Epidermal melanocyte (primary cell): ENCODE results near the gene DENND11.

ENCODE experiments used
- DNase-seq: peaks from one replicate; pipeline ENCODE4 v3.0.0; 2011; ENCODE audit warnings: low spot score; ENCODE audit not compliant: insufficient read length

Gene DENND11

GRCh38 chr7:141702047-141702567 is at the start of gene DENND11:
Gene DENND11, minus strand, starts transcription at chr7:141702166. Its CDS starts 13 bp downstream, at chr7:141702153.
- no peak for DNase-seq

GRCh38 chr7:141748396-141748795 is 46.4 kb upstream of the DENND11 start:
- no peak for DNase-seq

- no peak for DNase-seq
Observed at GRCh38 chr7:141744131-141744530, 42.2 kb upstream of the DENND11 start.

- no peak for DNase-seq
Observed at GRCh38 chr7:141742229-141742628, 40.3 kb upstream of the DENND11 start.

- DNase-seq, result no peak
Observed at GRCh38 chr7:141739250-141739649, 37.3 kb upstream of the DENND11 start.

- DNase-seq, result no peak
Observed at GRCh38 chr7:141738592-141739013, 36.6 kb upstream of the DENND11 start.

- peak; percentile 80 for DNase-seq
Observed at GRCh38 chr7:141737836-141738591, 36.0 kb upstream of the DENND11 start, which contains the start of gene SSBP1. Gene SSBP1, plus strand, starts transcription at chr7:141738358. Its CDS starts 809 bp downstream, at chr7:141739167.

GRCh38 chr7:141737118-141737835 is 35.3 kb upstream of the DENND11 start:
- no peak for DNase-seq

GRCh38 chr7:141731476-141732149 is 29.6 kb upstream of the DENND11 start:
- no peak for DNase-seq

- DNase-seq, result no peak
Observed at GRCh38 chr7:141729020-141729419, 27.1 kb upstream of the DENND11 start.

- no peak for DNase-seq
Observed at GRCh38 chr7:141722529-141722928, 20.6 kb upstream of the DENND11 start.

GRCh38 chr7:141717450-141717849 is 15.5 kb upstream of the DENND11 start:
- no peak for DNase-seq

- DNase-seq, result no peak
Observed at GRCh38 chr7:141715794-141716689, 14.1 kb upstream of the DENND11 start.

- no peak for DNase-seq
Observed at GRCh38 chr7:141715018-141715417, 13.1 kb upstream of the DENND11 start.

- no peak for DNase-seq
Observed at GRCh38 chr7:141714571-141714970, 12.6 kb upstream of the DENND11 start.

GRCh38 chr7:141713890-141714289 is 11.9 kb upstream of the DENND11 start:
- no peak for DNase-seq

GRCh38 chr7:141712603-141713255 is 10.8 kb upstream of the DENND11 start:
- DNase-seq, result no peak

- no peak for DNase-seq
Observed at GRCh38 chr7:141710301-141710700, 8.3 kb upstream of the DENND11 start.

GRCh38 chr7:141709749-141710148 is 7.8 kb upstream of the DENND11 start:
- no peak for DNase-seq

- DNase-seq, result no peak
Observed at GRCh38 chr7:141709318-141709717, 7.4 kb upstream of the DENND11 start.
